ENCODE data around the gene CHRD. TPM values are rescaled to one million over a fixed set of nuclear protein-coding genes. Genes with fewer than 3 reads are reported as not detected.

CHRD gene
- total RNA-seq, 1 experiment from 2014 or later: 1.8 TPM

DNA sequence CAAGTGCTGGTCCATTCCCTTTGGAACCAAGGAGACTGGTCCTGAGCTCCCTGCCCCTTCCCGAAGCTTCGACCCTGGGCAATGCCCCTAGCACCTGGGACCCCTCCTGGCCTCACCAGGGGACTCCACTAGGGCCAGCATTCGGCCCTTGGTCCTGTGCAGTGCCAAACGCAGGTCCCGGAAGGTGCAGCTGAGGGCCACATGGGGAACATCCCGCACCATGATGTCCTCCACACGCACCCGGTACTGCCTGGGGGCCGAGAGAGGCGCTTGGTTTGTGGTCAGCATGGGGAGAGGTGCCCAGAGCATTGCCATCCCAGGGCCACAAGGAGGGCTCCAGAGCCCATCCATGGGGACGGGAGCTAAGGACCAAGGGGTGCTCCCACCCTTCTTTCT lies 26.3 kb upstream of the CHRD start:
- Mint-ChIP-seq H3K36me3 (ENCODE audit: insufficient read depth in 1 of 3, low read depth in 3 of 3) (peaks cover 22 to 57% (median 52%) of the 10 kb centered on the region in 3 experiments; a peak in 6 of 7 replicates), H3K9me3 (no peaks in the 10 kb centered on the region; a peak in 1 of 5 replicates), H3K4me3 (no peak overlapping the region), H3K27ac (no peak overlapping the region), H3K4me1 (peaks cover 7 to 16% of the 10 kb centered on the region in 2 experiments), H3K27me3 (ENCODE audit: low read depth) (no peaks in the 10 kb centered on the region; the same call in 1 of the 2 replicates)
- H2AK5ac ChIP-seq (ENCODE audit: insufficient read length, low read length): no peak overlapping the region
- no CpG with 5 or more reads among the region's 11 CpGs for WGBS (ENCODE audit: extremely low coverage, insufficient read length, low lambda C conversion rate)
- no peak overlapping the region for H2BK20ac ChIP-seq (ENCODE audit: low read depth, low read length, poor library complexity, severe bottlenecking)
- H3K9me3 ChIP-seq (ENCODE audit: control insufficient read depth, low read depth, low read length): no peaks in the 10 kb centered on the region
- H3K18ac ChIP-seq (ENCODE audit: insufficient read length, low read depth, low read length): no peak overlapping the region
- no peak overlapping the region for H3K27ac ChIP-seq (ENCODE audit: insufficient read length, low read depth, low read length)
- H3K23me2 ChIP-seq (ENCODE audit: insufficient read length, low read depth, low read length, poor library complexity, severe bottlenecking): no peaks in the 10 kb centered on the region
- H3K79me1 ChIP-seq (ENCODE audit: insufficient read depth, low read depth, low read length, poor library complexity, severe bottlenecking): no peaks in the 10 kb centered on the region
- H3K79me2 ChIP-seq (ENCODE audit: insufficient read depth, low read length): no peaks in the 10 kb centered on the region
- no peak overlapping the region for H4K91ac ChIP-seq (ENCODE audit: insufficient read length, low read depth, low read length)
- no peak overlapping the region for H2BK5ac ChIP-seq (ENCODE audit: insufficient read length, low read length)
- no peak overlapping the region for H3K9ac ChIP-seq (ENCODE audit: extremely low read depth, insufficient read length, low read length)
- no peak overlapping the region for H3K4ac ChIP-seq (ENCODE audit: low read depth, low read length)
- no peak overlapping the region for H2AFZ ChIP-seq (ENCODE audit: low read length)
- H2BK12ac ChIP-seq (ENCODE audit: insufficient read length, low read depth, low read length): no peak overlapping the region
- no peak overlapping the region for H3T11ph ChIP-seq (ENCODE audit: low read length)
- no peaks in the 10 kb centered on the region for H3K27me3 ChIP-seq (ENCODE audit: insufficient read depth, low read length)
- H3K14ac ChIP-seq (ENCODE audit: insufficient read depth, low read length): no peak overlapping the region
- H3K56ac ChIP-seq (ENCODE audit: insufficient read length, low read depth, low read length): no peak overlapping the region
- H4K8ac ChIP-seq (replicated peaks; ENCODE audit: insufficient read length, low read depth, low read length): no peak overlapping the region
- H3K23ac ChIP-seq (ENCODE audit: insufficient read length, low read depth, low read length): no peak overlapping the region
- H2BK15ac ChIP-seq (ENCODE audit: low read depth, low read length): no peak overlapping the region
- H4K20me1 ChIP-seq (ENCODE audit: control insufficient read depth, insufficient read depth, insufficient read length): no peaks in the 10 kb centered on the region
- no peak overlapping the region for H3K4me2 ChIP-seq (ENCODE audit: insufficient read depth, insufficient read length, low read length)
- no peak for DNase-seq
- TF ChIP-seq, protein P1, sequence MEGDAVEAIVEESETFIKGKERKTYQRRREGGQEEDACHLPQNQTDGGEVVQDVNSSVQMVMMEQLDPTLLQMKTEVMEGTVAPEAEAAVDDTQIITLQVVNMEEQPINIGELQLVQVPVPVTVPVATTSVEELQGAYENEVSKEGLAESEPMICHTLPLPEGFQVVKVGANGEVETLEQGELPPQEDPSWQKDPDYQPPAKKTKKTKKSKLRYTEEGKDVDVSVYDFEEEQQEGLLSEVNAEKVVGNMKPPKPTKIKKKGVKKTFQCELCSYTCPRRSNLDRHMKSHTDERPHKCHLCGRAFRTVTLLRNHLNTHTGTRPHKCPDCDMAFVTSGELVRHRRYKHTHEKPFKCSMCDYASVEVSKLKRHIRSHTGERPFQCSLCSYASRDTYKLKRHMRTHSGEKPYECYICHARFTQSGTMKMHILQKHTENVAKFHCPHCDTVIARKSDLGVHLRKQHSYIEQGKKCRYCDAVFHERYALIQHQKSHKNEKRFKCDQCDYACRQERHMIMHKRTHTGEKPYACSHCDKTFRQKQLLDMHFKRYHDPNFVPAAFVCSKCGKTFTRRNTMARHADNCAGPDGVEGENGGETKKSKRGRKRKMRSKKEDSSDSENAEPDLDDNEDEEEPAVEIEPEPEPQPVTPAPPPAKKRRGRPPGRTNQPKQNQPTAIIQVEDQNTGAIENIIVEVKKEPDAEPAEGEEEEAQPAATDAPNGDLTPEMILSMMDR (conservative IDR thresholded peaks at IDR 0.05): no peak
- H4K5ac ChIP-seq (ENCODE audit: insufficient read length, low read depth, low read length): no peak overlapping the region
- no peak overlapping the region for H2BK120ac ChIP-seq (ENCODE audit: low read depth, low read length, poor library complexity, severe bottlenecking)
- H3K4me1 ChIP-seq (ENCODE audit: insufficient read depth, low read length): no peaks in the 10 kb centered on the region
